ENCODE measurements around the gene KRTAP5-8. TPM values are rescaled to one million over a fixed set of nuclear protein-coding genes. Genes with fewer than 3 reads are reported as not detected.
"Not testable (repeated sequence)": the region's sequence is repeated elsewhere in the genome, so short reads cannot be mapped to it uniquely, and the experiment has no call there.

Gene KRTAP5-8
- total and polyA plus RNA-seq, 2 experiments from 2014 or later: not detected

DNA sequence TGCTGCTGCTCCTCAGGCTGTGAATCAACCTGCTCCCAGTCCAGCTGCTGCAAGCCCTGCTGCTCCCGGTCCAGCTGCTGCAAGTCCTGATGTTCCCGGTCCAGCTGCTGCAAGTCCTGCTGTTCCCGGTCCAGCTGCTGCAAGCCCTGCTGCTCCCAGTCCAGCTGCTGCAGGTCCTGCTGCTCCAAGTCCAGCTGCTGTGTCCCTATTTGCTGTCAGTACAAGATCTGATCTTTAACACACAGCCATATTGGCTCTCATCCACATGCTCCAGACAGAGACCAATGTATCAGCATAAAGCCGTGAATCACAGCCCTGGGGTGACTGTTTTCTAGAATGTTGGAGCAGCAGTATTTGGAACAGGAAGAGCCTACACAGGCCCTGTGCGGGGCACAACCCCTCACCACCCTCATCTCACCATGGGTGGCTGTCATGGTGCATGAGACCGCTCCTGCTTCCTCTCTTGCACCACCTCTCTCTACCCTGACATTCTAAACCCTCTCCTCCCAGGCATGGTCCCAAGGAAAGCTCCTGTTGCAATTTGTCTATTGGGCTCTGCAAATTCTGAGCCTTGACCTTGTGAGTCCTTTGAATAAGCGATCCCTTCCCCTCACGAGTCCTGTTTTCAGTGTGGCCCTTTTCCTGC is 31.0 kb downstream of the KRTAP5-8 start:
- no peak overlapping the region for H3K27ac ChIP-seq
- H3K36me3 ChIP-seq: no peaks in the 10 kb centered on the region
- TF ChIP-seq, protein P1, sequence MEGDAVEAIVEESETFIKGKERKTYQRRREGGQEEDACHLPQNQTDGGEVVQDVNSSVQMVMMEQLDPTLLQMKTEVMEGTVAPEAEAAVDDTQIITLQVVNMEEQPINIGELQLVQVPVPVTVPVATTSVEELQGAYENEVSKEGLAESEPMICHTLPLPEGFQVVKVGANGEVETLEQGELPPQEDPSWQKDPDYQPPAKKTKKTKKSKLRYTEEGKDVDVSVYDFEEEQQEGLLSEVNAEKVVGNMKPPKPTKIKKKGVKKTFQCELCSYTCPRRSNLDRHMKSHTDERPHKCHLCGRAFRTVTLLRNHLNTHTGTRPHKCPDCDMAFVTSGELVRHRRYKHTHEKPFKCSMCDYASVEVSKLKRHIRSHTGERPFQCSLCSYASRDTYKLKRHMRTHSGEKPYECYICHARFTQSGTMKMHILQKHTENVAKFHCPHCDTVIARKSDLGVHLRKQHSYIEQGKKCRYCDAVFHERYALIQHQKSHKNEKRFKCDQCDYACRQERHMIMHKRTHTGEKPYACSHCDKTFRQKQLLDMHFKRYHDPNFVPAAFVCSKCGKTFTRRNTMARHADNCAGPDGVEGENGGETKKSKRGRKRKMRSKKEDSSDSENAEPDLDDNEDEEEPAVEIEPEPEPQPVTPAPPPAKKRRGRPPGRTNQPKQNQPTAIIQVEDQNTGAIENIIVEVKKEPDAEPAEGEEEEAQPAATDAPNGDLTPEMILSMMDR (IDR thresholded peaks at IDR 0.05; ENCODE audit: low read depth, low read length): no peak
- H3K27me3 ChIP-seq: no peaks in the 10 kb centered on the region
- no peaks in the 10 kb centered on the region for H3K9me3 ChIP-seq (ENCODE audit: low read depth)
- peak in 1 of 2 donors; percentile 34 for DNase-seq (ENCODE audit: low read depth in 1 of 2, low spot score in 1 of 2)
- no peaks in the 10 kb centered on the region for H3K4me1 ChIP-seq (ENCODE audit: low read depth)
- H3K4me3 ChIP-seq: no peak overlapping the region

DNA sequence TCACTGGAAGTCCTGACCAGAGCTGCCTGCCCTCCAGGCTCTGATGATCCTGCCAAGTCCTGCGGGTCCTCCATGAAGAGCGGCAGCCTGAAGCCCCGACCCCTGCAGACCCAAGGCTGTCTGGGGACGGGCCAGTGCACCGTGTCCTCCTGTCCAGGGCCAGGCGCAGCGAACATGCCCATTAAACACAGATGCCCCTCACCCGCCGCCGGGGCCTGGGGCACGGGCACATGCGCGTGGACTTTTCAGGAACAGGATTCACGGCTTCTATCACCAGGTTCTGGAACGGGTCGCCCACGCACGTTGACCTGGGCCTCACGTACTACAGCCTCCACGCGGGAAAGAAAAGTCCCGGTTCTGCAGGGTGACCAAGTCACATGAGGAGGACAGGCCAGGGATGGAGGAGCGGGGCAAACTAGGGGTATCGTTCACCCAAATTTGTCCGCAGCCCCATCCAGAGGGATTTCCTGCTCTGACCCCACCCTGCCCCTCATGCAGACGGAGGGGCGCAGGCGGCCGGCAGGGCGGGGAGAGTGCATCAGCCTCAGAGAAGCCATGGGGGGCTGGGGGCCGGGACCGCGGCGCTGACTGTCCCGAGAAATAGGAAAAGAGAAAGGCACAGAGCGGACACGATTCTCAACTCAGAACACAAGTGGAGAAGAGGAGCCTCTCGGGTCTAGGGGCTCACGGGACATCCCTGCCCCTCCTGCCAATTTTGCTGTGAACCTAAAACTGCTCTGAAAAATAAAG is 33.5 kb downstream of the KRTAP5-8 start:
- not testable (repeated sequence) for H3K4me1 ChIP-seq (ENCODE audit: low read depth); H3K27ac ChIP-seq; H3K27me3 ChIP-seq; H3K4me3 ChIP-seq; H3K36me3 ChIP-seq; H3K9me3 ChIP-seq (ENCODE audit: low read depth); DNase-seq (ENCODE audit: low read depth in 1 of 2, low spot score in 1 of 2)

DNA sequence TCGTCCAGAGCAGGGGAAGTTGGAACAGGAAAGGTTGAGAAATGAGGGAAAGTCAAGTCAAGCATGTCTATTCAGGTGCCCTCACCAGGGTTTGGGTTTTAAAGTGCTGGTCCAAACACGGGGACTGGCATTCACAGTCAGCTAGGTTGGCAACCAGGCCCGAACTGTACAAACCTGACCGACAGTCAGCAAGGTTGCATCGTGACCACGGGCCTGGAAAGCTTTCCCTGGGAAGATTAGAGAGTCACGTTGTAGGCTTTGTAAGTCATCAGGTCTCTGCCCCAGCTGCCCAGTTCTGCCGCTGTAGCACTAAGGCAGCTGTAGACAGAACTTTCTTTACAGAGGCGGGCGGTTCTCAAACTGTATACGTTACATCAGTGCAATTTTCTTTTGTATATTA is 35.0 kb downstream of the KRTAP5-8 start:
- TF ChIP-seq, protein P1 (IDR thresholded peaks at IDR 0.05; ENCODE audit: low read depth, low read length): no peak
- H3K4me3 ChIP-seq: no peak overlapping the region
- no peak for DNase-seq (ENCODE audit: low read depth in 1 of 2, low spot score in 1 of 2)
- H3K27ac ChIP-seq: no peak overlapping the region
- H3K36me3 ChIP-seq: no peaks in the 10 kb centered on the region
- no peaks in the 10 kb centered on the region for H3K9me3 ChIP-seq (ENCODE audit: low read depth)
- peaks cover 5% of the 10 kb centered on the region for H3K4me1 ChIP-seq (ENCODE audit: low read depth)
- no peaks in the 10 kb centered on the region for H3K27me3 ChIP-seq

DNA sequence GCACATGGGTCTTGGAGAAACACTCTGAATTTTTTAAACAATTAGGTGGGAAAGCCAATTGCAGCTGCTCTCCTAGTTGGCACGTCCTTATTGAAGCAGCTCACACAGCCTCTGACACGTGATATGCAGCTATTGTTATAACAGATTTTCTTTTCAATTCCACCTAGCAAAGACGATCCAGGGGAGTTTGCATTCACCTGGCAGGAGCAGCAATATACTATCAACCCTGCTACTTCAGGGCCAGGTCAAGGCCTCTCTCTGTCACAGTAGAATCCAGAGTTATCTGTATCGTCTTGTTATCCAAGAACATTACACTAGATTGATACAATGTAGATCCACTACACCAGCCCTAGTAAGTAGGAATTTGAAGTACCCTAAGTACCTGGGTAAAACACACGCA is 36.6 kb downstream of the KRTAP5-8 start:
- Histone ChIP-seq H3K9me3 (ENCODE audit: low read depth) (no peaks in the 10 kb centered on the region), H3K27me3 (no peaks in the 10 kb centered on the region), H3K4me3 (no peak overlapping the region), H3K4me1 (ENCODE audit: low read depth) (peaks cover 5% of the 10 kb centered on the region), H3K36me3 (no peaks in the 10 kb centered on the region), H3K27ac (peak overlapping the region; percentile 23)
- no peak for DNase-seq (ENCODE audit: low read depth in 1 of 2, low spot score in 1 of 2)
- TF ChIP-seq, protein P1 (IDR thresholded peaks at IDR 0.05; ENCODE audit: low read depth, low read length): no peak

DNA sequence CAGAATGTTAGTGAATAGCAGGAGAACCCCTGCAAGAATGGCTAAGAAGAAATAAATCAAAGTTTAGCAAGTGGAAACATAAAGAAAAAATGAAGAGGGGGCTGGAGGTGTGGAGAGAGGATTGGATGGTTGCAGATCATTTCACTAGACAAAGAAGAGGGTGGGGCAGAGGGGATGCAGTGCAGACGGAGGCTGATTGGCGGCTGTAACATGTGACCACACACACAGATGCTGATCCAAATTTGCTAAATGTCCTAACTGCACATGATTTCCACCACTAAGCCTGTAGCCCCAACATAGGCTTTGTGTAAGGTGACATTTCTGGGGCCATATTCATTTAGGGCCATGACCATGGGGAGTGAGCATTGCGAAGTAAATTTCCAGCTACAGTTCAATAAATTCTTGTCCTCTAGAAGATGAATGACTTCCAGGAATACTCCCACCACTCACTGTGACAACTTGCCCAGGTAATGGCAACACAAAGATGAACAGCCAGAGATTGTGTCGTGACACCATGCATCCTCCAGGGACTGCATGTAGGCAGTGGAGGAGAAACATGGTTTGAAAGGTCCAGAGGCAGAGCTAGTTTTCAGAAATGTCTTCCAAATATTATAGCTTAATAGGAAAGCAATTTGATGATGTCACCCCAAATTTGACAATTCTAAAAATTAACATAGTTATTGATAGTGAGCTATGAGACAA is 38.0 kb downstream of the KRTAP5-8 start:
- no peaks in the 10 kb centered on the region for H3K9me3 ChIP-seq (ENCODE audit: low read depth)
- no peaks in the 10 kb centered on the region for H3K36me3 ChIP-seq
- no peak overlapping the region for H3K4me3 ChIP-seq
- H3K4me1 ChIP-seq (ENCODE audit: low read depth): peaks cover 5% of the 10 kb centered on the region
- TF ChIP-seq, protein P1 (IDR thresholded peaks at IDR 0.05; ENCODE audit: low read depth, low read length): no peak
- no peak for DNase-seq (ENCODE audit: low read depth in 1 of 2, low spot score in 1 of 2)
- H3K27ac ChIP-seq: no peak overlapping the region
- H3K27me3 ChIP-seq: no peaks in the 10 kb centered on the region

DNA sequence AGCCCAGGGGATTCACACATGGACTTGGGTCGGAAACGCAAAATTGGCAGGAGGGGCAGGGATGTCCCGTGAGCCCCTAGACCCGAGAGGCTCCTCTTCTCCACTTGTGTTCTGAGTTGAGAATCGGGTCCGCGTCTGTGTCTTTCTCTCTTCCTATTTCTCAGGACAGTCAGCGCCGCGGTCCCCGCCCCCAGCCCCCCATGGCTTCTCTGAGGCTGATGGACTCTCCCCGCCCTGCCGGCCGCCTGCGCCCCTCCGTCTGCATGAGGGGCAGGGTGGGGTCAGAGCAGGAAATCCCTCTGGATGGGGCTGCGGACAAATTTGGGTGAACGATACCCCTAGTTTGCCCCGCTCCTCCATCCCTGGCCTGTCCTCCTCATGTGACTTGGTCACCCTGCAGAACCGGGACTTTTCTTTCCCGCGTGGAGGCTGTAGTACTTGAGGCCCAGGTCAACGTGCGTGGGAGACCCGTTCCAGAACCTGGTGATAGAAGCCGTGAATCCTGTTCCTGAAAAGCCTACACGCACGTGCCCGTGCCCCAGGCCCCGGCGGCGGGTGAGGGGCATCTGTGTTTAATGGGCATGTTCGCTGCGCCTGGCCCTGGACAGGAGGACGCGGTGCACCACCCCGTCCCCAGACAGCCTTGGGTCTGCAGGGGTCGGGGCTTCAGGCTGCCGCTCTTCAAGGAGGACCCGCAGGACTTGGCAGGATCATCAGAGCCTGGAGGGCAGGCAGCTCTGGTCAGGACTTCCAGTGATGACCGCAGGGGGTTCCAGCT is 39.1 kb downstream of the KRTAP5-8 start:
- not testable (repeated sequence) for H3K27ac ChIP-seq; DNase-seq (ENCODE audit: low read depth in 1 of 2, low spot score in 1 of 2); H3K27me3 ChIP-seq; H3K4me1 ChIP-seq (ENCODE audit: low read depth); H3K36me3 ChIP-seq; H3K4me3 ChIP-seq; H3K9me3 ChIP-seq (ENCODE audit: low read depth)
